Loucy (cell line): ENCODE results near the gene TGM3.

Experiments
- CTCF ChIP-seq: fragments of 200-600 bp; sonication (generic); conservative IDR thresholded peaks from 2 replicates; pipeline ENCODE4 v1.5.1; 2014; ENCODE audit warnings: mild to moderate bottlenecking, antibody characterized with exemption, low read length
- EZH2phosphoT487 ChIP-seq: fragments of 200-600 bp; IDR thresholded peaks from 2 replicates; pipeline ENCODE4 v1.6.1; 2018; ENCODE audit warnings: antibody characterized with exemption, mild to moderate bottlenecking, moderate library complexity, borderline replicate concordance

GRCh38 chr20:2292416-2293110, 3.2 kb upstream of the TGM3 start:
- no peak for TF ChIP-seq CTCF
- no peak for TF ChIP-seq EZH2phosphoT487
